Stomach (tissue), 4 donors: ENCODE measurements around the gene NAPB.

ENCODE experiments used
- POLR2A ChIP-seq, 4 donors: fragments of 450-650 bp; IDR thresholded peaks; one replicate each; pipeline ENCODE4 v1.6.1; 2016; ENCODE audit warnings: antibody characterized with exemption in 4 of 4, control low read depth in 2 of 4, mild to moderate bottlenecking in 1 of 4, moderate library complexity in 1 of 4
- TF ChIP-seq, protein P1 (sequence below), 7 experiments: fragments of 450-650 bp in 4 of 7; fragments of 200-600 bp in 3 of 7; sonication (generic) in 3 of 7; IDR thresholded peaks; one replicate each; pipeline ENCODE4 v1.5.1; 2016 to 2019; ENCODE audit warnings: antibody characterized with exemption in 7 of 7, control low read depth in 2 of 7, mild to moderate bottlenecking in 1 of 7

- TF ChIP-seq, protein P1, sequence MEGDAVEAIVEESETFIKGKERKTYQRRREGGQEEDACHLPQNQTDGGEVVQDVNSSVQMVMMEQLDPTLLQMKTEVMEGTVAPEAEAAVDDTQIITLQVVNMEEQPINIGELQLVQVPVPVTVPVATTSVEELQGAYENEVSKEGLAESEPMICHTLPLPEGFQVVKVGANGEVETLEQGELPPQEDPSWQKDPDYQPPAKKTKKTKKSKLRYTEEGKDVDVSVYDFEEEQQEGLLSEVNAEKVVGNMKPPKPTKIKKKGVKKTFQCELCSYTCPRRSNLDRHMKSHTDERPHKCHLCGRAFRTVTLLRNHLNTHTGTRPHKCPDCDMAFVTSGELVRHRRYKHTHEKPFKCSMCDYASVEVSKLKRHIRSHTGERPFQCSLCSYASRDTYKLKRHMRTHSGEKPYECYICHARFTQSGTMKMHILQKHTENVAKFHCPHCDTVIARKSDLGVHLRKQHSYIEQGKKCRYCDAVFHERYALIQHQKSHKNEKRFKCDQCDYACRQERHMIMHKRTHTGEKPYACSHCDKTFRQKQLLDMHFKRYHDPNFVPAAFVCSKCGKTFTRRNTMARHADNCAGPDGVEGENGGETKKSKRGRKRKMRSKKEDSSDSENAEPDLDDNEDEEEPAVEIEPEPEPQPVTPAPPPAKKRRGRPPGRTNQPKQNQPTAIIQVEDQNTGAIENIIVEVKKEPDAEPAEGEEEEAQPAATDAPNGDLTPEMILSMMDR (IDR thresholded peaks at IDR 0.05) = no peak
- no peak for TF ChIP-seq POLR2A (IDR thresholded peaks at IDR 0.05)
Measured at GRCh38 chr20:23415555-23415954, 5.7 kb downstream of the NAPB start.
